DOHH2 (cell line): ENCODE data around the gene CA9.

Source experiments
- H3F3A ChIP-seq: fragments of 200-600 bp; sonication (generic), shearing (Covaris generic); 2 replicates; pipeline ENCODE4 v1.6.0; 2016; ENCODE audit warnings: antibody characterized with exemption, mild to moderate bottlenecking; ENCODE audit not compliant: control insufficient read depth, insufficient read depth
- H3K27ac ChIP-seq: fragments of 200-600 bp; sonication (generic); 2 replicates; pipeline ENCODE4 v1.5.1; 2014; ENCODE audit warnings: low read depth, mild to moderate bottlenecking, low read length, moderate library complexity
- H3K27me3 ChIP-seq: fragments of 200-600 bp; sonication (generic); 2 replicates; pipeline ENCODE4 v1.6.1; 2014; ENCODE audit warnings: mild to moderate bottlenecking, low read length, mixed read lengths; ENCODE audit not compliant: control insufficient read depth
- H3K36me3 ChIP-seq: fragments of 200-600 bp; sonication (generic); 2 replicates; pipeline ENCODE4 v1.6.1; 2014; ENCODE audit warnings: mild to moderate bottlenecking, low read length, moderate library complexity, mixed read lengths; ENCODE audit not compliant: control insufficient read depth
- H3K4me1 ChIP-seq: fragments of 200-600 bp; sonication (generic); 2 replicates; pipeline ENCODE4 v1.6.1; 2014; ENCODE audit warnings: mild to moderate bottlenecking, low read length, mixed read lengths; ENCODE audit not compliant: control insufficient read depth
- H3K4me2 ChIP-seq: fragments of 200-600 bp; sonication (generic); 2 replicates; pipeline ENCODE4 v1.6.0; 2014; ENCODE audit warnings: mild to moderate bottlenecking, low read length, moderate library complexity
- H3K4me3 ChIP-seq: fragments of 200-600 bp; sonication (generic); 2 replicates; pipeline ENCODE4 v1.5.1; 2014; ENCODE audit warnings: mild to moderate bottlenecking, low read length, mixed read lengths
- H3K79me2 ChIP-seq: fragments of 200-600 bp; sonication (generic); 2 replicates; pipeline ENCODE4 v1.6.1; 2014; ENCODE audit warnings: mild to moderate bottlenecking, low read length, mixed read lengths; ENCODE audit not compliant: control insufficient read depth
- H3K9me2 ChIP-seq: fragments of 200-600 bp; sonication (generic); replicated peaks from 2 replicates; pipeline ENCODE4 v1.6.1; 2014; ENCODE audit warnings: mild to moderate bottlenecking, low read length, mixed read lengths; ENCODE audit not compliant: control insufficient read depth
- H3K9me3 ChIP-seq: fragments of 200-600 bp; sonication (generic); 2 replicates; pipeline ENCODE4 v1.6.1; 2014; ENCODE audit warnings: antibody characterized with exemption, low read length, mixed read lengths; ENCODE audit not compliant: control insufficient read depth, insufficient read depth
- H4K20me1 ChIP-seq: fragments of 200-600 bp; sonication (generic); 2 replicates; pipeline ENCODE4 v1.6.0; 2014; ENCODE audit warnings: low read depth, mild to moderate bottlenecking, antibody characterized with exemption, low read length, moderate library complexity; ENCODE audit not compliant: control insufficient read depth, insufficient read depth
- EZH2phosphoT487 ChIP-seq: fragments of 200-600 bp; sonication (generic); IDR thresholded peaks from 2 replicates; pipeline ENCODE4 v1.6.1; 2017; ENCODE audit warnings: borderline replicate concordance, mild to moderate bottlenecking, antibody characterized with exemption, low read length, moderate library complexity, mixed read lengths
- TF ChIP-seq, protein P1 (sequence below): fragments of 200-600 bp; sonication (generic); IDR thresholded peaks from one replicate; pipeline ENCODE4 v1.5.1; 2014; ENCODE audit warnings: antibody characterized with exemption, mild to moderate bottlenecking, low read depth, low read length; ENCODE audit not compliant: poor library complexity, severe bottlenecking

Gene CA9

DNA sequence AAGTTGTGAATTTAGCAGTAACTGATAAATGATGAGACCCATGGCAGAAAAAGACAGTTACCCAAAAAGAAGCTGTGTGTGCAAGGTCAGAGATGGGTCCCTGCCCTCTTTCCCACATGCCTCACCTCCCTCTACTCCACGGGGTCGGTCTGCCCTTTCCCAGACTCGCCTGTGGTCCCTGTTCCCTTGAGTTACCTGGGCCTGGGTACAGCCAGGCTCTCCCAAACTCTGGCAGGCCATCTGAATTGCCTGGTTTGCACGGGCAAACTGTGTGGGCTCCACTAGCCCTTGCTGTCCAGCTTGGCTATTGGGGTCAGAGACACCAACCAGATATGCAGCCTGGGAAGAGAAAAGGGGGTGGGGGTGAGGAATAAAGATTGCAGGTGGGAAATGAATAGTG lies 34.4 kb downstream of the CA9 start:
- Histone ChIP-seq H4K20me1 (no peaks in the 10 kb centered on the region), H3F3A (no peaks in the 10 kb centered on the region), H3K4me1 (no peaks in the 10 kb centered on the region), H3K4me2 (no peak overlapping the region), H3K36me3 (peaks cover 91% of the 10 kb centered on the region), H3K9me3 (no peaks in the 10 kb centered on the region), H3K4me3 (no peak overlapping the region), H3K9me2 (no peaks in the 10 kb centered on the region), H3K79me2 (no peaks in the 10 kb centered on the region), H3K27me3 (no peaks in the 10 kb centered on the region), H3K27ac (no peak overlapping the region)
- TF ChIP-seq, protein P1, sequence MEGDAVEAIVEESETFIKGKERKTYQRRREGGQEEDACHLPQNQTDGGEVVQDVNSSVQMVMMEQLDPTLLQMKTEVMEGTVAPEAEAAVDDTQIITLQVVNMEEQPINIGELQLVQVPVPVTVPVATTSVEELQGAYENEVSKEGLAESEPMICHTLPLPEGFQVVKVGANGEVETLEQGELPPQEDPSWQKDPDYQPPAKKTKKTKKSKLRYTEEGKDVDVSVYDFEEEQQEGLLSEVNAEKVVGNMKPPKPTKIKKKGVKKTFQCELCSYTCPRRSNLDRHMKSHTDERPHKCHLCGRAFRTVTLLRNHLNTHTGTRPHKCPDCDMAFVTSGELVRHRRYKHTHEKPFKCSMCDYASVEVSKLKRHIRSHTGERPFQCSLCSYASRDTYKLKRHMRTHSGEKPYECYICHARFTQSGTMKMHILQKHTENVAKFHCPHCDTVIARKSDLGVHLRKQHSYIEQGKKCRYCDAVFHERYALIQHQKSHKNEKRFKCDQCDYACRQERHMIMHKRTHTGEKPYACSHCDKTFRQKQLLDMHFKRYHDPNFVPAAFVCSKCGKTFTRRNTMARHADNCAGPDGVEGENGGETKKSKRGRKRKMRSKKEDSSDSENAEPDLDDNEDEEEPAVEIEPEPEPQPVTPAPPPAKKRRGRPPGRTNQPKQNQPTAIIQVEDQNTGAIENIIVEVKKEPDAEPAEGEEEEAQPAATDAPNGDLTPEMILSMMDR: no peak
- TF ChIP-seq EZH2phosphoT487: no peak

DNA sequence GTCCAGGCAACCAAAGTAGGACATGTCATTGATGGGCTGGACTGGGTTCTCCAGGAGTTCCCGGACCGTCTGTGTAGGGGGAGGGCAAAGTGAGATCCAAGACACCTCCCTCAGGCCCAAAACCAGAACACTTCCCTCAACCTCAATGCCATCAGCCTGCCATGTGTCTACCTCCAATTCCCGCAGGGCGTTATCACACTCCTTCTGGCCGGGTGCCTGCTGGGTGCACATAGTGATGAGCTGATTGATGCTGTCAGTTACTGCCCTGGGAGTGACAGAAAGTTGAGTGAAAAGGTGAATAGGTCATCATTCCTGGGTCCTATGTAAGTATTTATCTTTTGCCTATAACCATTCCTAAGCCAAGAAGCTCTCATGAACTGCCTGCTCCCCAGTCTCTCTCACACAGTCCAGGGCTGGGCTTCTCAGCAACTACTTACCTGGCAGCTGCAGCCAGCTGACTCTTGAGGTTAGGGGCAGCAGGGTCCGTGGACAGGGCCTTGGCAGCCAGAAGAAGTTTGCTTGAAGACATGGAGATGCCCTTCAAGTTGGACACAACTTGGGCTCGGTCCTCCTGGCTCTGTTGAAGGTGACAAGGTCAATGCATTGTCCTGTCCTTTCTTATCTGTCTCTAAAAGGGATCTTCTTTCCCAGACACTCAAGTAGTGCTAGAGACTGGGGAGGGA lies 37.2 kb downstream of the CA9 start:
- H3K27me3 ChIP-seq: no peaks in the 10 kb centered on the region
- H3K4me1 ChIP-seq: no peaks in the 10 kb centered on the region
- H3K4me3 ChIP-seq: no peak overlapping the region
- H3F3A ChIP-seq: no peaks in the 10 kb centered on the region
- H3K27ac ChIP-seq: no peak overlapping the region
- TF ChIP-seq, protein P1: no peak
- no peak for TF ChIP-seq EZH2phosphoT487
- H4K20me1 ChIP-seq: no peaks in the 10 kb centered on the region
- H3K36me3 ChIP-seq: peaks cover 89% of the 10 kb centered on the region
- H3K9me3 ChIP-seq: no peaks in the 10 kb centered on the region
- H3K4me2 ChIP-seq: no peak overlapping the region
- no peaks in the 10 kb centered on the region for H3K79me2 ChIP-seq
- H3K9me2 ChIP-seq: no peaks in the 10 kb centered on the region

DNA sequence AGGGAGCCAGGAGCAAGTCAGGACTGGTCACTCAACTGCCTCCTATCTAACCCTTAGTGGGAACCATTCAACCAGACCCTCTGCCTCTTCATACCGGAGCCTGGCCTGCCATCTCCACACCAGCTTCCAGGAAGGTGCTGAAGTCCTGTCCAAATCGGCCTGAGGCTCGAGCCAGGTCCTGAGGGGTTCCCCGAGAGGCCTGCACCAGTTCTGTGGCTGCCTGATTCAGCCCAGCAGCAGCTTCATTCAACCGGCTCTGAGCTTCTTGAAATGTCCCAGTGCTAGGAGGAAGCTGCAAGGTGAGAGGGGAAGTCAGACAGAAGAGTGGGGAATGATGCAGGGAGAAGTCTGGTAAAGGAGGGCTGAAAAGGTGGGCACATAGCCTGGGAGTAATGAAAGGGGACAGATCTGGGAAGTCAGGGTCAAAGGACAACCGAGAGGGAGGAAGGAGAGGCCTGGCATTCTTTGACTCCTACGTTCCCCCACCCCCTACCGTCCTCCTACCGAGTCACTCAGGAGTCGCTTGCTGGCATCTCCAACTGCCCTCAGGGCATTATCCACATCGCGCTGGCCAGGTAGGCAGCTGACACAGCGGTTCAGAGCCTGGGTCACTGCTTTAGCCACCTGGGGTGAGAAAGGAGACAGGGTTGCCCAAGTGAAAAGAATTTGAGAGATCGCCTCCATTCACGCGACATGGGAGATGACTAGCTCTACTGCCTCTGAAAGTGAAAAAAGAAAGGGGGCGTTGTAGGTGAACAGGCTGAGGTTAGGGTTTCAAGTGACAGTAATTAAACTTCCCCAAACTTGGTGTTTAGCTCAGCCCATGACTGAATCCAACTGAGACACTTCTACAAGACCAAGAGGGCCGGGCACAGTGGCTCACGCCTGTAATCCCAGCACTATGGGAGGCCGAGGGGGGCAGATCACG lies 38.0 kb downstream of the CA9 start:
- Histone ChIP-seq H3K79me2 (no peaks in the 10 kb centered on the region), H4K20me1 (no peaks in the 10 kb centered on the region), H3K27ac (no peak overlapping the region), H3K9me2 (no peaks in the 10 kb centered on the region), H3K4me1 (no peaks in the 10 kb centered on the region), H3K27me3 (no peaks in the 10 kb centered on the region), H3K4me2 (no peak overlapping the region), H3K36me3 (peaks cover 89% of the 10 kb centered on the region), H3K4me3 (no peak overlapping the region), H3K9me3 (no peaks in the 10 kb centered on the region), H3F3A (no peaks in the 10 kb centered on the region)
- TF ChIP-seq, protein P1: no peak
- TF ChIP-seq EZH2phosphoT487: no peak
